Measurements from ENCODE around the gene ETFBKMT. TPM values are rescaled to one million over a fixed set of nuclear protein-coding genes. Genes with fewer than 3 reads are reported as not detected.
"Not testable (repeated sequence)": the region's sequence is repeated elsewhere in the genome, so short reads cannot be mapped to it uniquely, and the experiment has no call there.

The ETFBKMT gene
- total RNA-seq, 1 donor from 2014 or later: 2.8 TPM

GRCh38 chr12:31682136-31682962, 22.9 kb downstream of the ETFBKMT start:
- ATAC-seq (peak; percentile 96), DNase-seq (no peak)
- peak; percentile 71 for TF ChIP-seq CTCF (IDR thresholded peaks at IDR 0.05)
- H3K4me3 ChIP-seq: no peak overlapping the region
- no peaks in the 10 kb centered on the region for H3K36me3 ChIP-seq
- intact Hi-C loops (cut with DNase I): no loop called here
- no peaks in the 10 kb centered on the region for H3K4me1 ChIP-seq
- no peaks in the 10 kb centered on the region for H3K27me3 ChIP-seq
- H3K9me3 ChIP-seq: peaks cover 15% of the 10 kb centered on the region
- H3K27ac ChIP-seq: no peak overlapping the region

DNA sequence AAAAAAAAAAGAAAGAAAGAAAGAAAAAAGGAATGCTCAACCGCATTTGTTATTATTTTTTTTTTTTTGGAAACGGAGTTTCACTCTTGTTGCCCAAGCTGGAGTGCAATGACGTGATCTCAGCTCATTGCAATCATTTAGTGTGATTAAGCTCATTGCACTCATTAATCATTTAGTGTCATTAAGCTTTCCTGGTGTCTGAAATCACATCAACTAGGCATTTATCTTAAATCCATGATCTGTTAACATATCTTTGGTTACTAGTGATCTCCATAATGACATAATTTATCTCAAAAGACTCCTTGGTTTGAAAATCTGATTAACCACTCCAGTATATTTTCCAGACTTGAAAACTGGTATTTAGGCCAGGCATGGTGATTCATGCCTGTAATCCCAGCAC, 26.3 kb downstream of the ETFBKMT start:
- Histone ChIP-seq H3K4me3 (no peak overlapping the region), H3K9me3 (peaks cover 15% of the 10 kb centered on the region), H3K27ac (no peak overlapping the region), H3K4me1 (no peaks in the 10 kb centered on the region), H3K36me3 (peaks cover 4% of the 10 kb centered on the region), H3K27me3 (no peaks in the 10 kb centered on the region)
- no peak for TF ChIP-seq CTCF (IDR thresholded peaks at IDR 0.05)
- intact Hi-C loops (cut with DNase I): no loop called here
- DNase-seq (no peak), ATAC-seq (no peak)

GRCh38 chr12:31687101-31687527, 27.6 kb downstream of the ETFBKMT start:
- peaks cover 4% of the 10 kb centered on the region for H3K36me3 ChIP-seq
- ATAC-seq: peak; percentile 90

DNA sequence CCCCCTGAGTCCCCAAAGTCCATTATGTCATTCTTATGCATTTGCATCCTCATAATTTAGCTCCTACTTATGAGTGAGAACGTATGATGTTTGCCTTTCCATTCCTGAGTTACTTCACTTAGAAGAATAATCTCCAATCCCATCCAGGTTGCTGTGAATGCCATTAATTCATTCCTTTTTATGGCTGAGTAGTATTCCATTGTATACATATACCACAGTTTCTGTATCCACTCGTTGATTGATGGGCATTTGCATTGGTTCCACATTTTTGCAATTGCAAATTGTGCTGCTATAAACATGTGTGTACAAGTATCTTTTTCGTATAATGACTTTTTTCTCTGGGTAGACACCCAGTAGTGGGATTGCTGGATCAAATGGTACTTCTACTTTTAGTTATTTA, 30.4 kb downstream of the ETFBKMT start:
- intact Hi-C loops (cut with DNase I); DNase-seq; H3K36me3 ChIP-seq; H3K4me3 ChIP-seq; H3K27ac ChIP-seq; H3K9me3 ChIP-seq; ATAC-seq; H3K4me1 ChIP-seq; H3K27me3 ChIP-seq: not testable (repeated sequence)

More at GRCh38 chr12:31687101-31687527, 27.6 kb downstream of the ETFBKMT start:
- Histone ChIP-seq H3K27ac (no peak overlapping the region), H3K27me3 (no peaks in the 10 kb centered on the region), H3K4me3 (no peak overlapping the region), H3K9me3 (peaks cover 15% of the 10 kb centered on the region), H3K4me1 (no peaks in the 10 kb centered on the region)
- intact Hi-C loops (cut with DNase I): no loop called here
- DNase-seq: no peak
- TF ChIP-seq CTCF (IDR thresholded peaks at IDR 0.05): no peak

- DNase-seq (no peak), ATAC-seq (no peak)
- Histone ChIP-seq H3K36me3 (peaks cover 12% of the 10 kb centered on the region), H3K27me3 (no peaks in the 10 kb centered on the region), H3K27ac (no peak overlapping the region), H3K4me3 (no peak overlapping the region), H3K9me3 (no peaks in the 10 kb centered on the region), H3K4me1 (no peaks in the 10 kb centered on the region)
- TF ChIP-seq CTCF (IDR thresholded peaks at IDR 0.05): peak; percentile 18
- intact Hi-C loops (cut with DNase I): no loop called here
Measured at GRCh38 chr12:31702047-31702446, 42.6 kb downstream of the ETFBKMT start.

GRCh38 chr12:31705621-31706020, 46.1 kb downstream of the ETFBKMT start:
- Histone ChIP-seq H3K4me1 (no peaks in the 10 kb centered on the region), H3K9me3 (no peaks in the 10 kb centered on the region), H3K27me3 (no peaks in the 10 kb centered on the region), H3K36me3 (no peaks in the 10 kb centered on the region), H3K27ac (no peak overlapping the region), H3K4me3 (no peak overlapping the region)
- intact Hi-C loops (cut with DNase I): no loop called here
- DNase-seq (no peak), ATAC-seq (no peak)
- no peak for TF ChIP-seq CTCF (IDR thresholded peaks at IDR 0.05)

GRCh38 chr12:31708118-31708517, 48.6 kb downstream of the ETFBKMT start:
- ATAC-seq; H3K4me1 ChIP-seq; H3K4me3 ChIP-seq; H3K36me3 ChIP-seq; H3K27me3 ChIP-seq; DNase-seq; H3K9me3 ChIP-seq; intact Hi-C loops (cut with DNase I); H3K27ac ChIP-seq: not testable (repeated sequence)

All from upper lobe of right lung (tissue), 1 donor.